Upper lobe of left lung (tissue), 4 donors: ENCODE measurements around the gene PTPRN2.

Experiments used
- CTCF ChIP-seq, 6 experiments: fragments of 450-650 bp in 4 of 6; fragments of 200-600 bp in 2 of 6; sonication (generic) in 2 of 6; IDR thresholded peaks; one replicate each; pipeline ENCODE4 v1.5.1; 2016 to 2019; ENCODE audit warnings: antibody characterized with exemption in 6 of 6
- EP300 ChIP-seq, 4 donors: sonication (generic); formaldehyde crosslinking; IDR thresholded peaks; one replicate each; pipeline ENCODE4 v1.5.1; 2017; ENCODE audit warnings: antibody characterized with exemption in 4 of 4, control low read depth in 2 of 4
- POLR2A ChIP-seq, 4 donors: fragments of 450-650 bp; IDR thresholded peaks; one replicate each; pipeline ENCODE4 v1.5.1; 2016 to 2017; ENCODE audit warnings: antibody characterized with exemption in 4 of 4, mild to moderate bottlenecking in 2 of 4
- POLR2AphosphoS5 ChIP-seq, 2 donors: sonication (generic); formaldehyde crosslinking; IDR thresholded peaks; one replicate each; pipeline ENCODE4 v1.5.1; 2017; ENCODE audit warnings: antibody characterized with exemption in 2 of 2

DNA sequence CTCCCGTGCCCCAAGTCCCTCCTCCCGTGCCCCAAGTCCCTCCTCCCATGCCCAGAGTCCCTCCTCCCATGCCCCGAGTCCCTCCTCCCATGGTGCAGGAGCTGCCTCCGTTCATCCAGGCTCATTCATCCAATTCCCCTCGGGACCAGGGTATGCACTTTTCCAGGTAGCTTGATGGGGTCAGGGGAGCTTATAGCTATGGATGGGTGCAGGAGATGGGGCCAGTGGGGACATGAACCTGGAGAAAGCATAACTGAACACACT, 201.3 kb downstream of the PTPRN2 start:
- TF ChIP-seq POLR2AphosphoS5 (IDR thresholded peaks at IDR 0.05) (no peak), EP300 (IDR thresholded peaks at IDR 0.05) (no peak), CTCF (IDR thresholded peaks at IDR 0.05) (no peak), POLR2A (IDR thresholded peaks at IDR 0.05) (no peak)
